HG02588 (cell line): ENCODE data around the gene PTAFR.
"Not testable (repeated sequence)": the region's sequence is repeated elsewhere in the genome, so short reads cannot be mapped to it uniquely, and the experiment has no call there.

Experiments used
- ATAC-seq: cut with Tn5 transposase; IDR thresholded peaks from one replicate; pipeline ENCODE4 v1.9.1; 2021; ENCODE audit warnings: mild to moderate bottlenecking, moderate library complexity; ENCODE audit not compliant: unreplicated experiment

Gene PTAFR

DNA sequence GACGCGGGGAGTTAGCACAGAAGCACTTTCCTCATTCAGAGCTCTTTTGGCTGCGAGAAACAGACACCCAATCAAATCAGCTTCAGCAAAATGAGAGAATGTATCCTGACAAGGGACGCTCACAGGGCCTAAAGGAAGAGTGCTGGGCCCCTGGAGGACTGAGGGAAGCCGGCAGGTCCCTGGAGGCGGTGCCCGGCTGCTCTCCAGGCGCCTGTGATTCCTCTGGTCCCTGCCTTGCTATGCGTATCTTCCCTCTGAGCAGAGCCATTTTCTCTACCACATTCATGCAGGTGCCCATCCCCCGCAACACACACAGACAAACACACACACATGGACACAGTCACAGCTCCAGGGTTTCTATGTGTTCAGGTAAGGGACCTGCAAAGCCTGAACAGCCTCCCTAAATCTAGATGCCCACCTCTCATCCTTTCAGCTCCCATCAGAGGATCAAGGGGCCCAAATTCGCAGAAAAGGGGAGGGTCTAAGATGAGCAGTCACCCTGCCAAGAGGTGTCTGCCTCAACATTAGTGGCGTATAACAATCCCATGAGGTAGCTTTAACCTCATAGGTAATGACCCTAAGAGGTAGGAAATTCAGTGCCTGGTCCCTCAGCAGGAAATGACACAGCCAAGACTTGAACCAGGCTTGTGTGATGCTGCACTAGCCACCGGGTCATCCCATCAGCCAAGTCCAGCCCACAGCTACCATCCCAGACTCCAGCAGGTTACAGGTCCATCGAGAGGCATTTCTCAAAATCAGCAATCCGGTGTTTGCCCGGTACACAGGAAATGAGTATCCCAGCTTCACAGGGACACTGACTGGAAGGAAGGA lies 29.0 kb downstream of the PTAFR start:
- ATAC-seq: no peak

DNA sequence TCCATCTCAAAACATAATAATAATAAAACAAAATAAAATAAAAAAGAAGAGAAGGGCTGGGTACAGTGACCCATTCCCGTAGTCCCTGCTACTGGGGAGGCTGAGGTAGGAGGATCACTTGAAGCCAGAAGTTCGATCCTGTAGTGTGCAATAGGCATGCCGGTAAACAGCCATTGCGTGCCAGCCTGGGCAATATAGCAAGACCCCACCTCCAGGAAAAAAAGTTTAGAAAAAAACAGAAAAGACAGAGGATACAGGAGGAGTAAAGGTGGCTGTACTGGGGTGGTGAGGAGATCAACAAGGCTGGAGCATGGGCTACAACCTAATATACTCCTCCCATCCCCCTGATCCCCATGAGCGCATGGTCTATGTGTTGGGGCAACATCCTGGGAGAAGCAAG lies 30.8 kb downstream of the PTAFR start:
- ATAC-seq: no peak

DNA sequence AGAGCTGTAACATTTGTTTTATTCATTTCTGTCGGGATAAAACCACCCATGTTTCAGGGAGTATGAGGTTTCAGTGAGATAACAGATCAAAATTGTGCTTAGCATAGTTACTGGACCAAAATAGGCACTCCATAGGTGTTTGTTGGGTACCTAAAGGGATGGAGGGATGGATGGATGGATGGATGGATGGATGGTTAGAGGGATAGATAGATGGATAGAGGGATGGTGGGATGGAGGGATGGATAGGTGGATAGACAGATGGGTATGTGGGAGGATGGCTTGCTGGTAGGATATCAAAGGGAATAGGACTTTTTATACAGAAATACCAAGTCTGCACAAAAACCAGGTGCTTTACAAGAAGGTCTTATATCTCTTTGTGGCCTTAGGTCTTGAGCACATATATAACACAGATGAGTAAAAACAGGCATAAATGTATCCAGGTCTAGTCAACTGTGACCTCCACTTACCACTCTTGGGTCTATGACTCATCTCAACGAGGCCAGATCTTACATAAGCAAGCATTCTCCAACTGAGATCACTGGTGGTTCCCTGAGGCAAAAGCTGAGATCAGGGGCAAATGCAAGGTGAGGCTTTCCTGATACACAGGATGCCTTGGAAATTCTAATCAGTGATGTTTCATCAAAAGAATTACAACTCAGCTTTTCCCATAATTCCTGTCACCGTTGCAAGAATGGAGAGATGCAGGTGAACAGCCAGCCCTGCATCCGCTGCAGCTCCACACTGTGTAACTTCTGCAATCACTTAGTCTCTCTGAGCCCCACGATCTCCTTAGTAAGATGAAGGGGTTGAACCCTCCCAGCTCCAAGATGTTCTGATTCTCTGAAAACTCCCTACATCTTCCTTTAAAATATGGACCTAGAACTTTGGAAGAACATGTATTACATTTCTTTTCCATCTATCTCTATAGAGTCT lies 32.0 kb downstream of the PTAFR start:
- ATAC-seq: peak; percentile 70

DNA sequence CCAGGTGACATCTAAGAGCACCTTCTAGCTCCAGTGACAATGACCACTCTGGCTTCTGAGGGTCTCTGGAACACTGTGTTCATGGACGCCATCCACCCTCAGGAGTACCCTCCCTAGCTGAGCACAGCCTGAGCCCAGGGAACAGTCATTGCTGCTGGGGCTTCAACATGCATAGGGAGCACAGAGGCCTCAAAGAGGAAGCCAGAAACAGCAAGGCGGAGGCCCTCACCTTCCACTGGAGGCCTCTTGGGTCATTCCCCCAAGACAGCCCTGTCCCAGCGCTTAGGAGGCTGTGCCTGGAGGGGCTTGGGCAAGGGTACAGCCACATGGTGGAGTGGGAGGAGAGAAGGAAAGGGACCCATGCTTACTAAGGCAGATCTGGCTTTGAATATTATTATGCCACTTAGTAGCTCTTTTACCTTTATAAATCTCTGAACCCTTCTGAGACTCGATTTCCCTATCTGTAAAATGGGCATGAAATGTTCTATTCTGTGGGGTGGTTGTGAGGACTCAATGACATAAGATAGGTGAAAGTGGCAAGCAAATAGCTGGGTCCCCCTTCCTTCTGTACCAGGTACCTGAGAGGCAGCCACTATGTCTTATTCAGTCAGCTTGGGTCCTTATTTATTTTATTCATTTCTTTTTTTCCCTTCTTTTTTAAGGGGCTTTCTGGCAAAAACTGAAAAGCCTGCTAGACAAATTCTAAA lies 32.8 kb downstream of the PTAFR start:
- ATAC-seq: no peak

DNA sequence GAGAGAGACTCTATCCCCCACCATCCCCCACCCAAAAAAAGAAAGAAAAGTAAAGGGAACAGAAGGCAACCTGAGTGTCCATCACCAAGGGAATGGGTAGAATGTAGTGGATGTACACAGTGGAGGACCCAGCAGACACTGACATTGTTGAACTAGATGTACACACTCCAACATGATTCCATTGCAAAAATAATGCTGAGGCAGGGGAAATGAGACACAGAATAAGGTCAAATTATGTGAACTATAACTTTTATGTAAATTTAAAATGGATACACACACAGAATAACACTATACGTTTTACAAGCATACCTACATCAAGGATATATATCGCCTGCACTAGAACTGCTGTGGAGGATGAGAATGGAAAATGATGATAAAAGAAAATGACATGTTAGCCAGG lies 34.8 kb downstream of the PTAFR start:
- ATAC-seq: no peak

DNA sequence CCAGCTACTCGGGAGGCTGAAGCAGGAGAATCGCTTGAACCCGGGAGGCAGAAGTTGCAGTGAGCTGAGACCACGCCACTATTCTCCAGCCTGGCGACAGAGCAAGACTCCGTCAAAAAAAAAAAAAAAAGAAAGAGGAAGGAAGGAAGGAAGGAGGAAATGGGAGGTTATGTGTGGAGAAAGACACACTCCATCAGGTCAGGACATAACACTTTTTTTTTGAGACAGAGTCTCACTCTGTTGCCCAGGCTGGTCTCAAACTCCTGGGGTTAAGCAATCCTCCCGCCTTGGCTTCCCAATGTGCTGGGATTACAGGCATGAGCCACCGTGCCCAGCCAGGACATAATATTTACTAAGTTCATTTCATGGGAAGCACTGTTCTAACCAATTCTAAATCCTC lies 36.6 kb downstream of the PTAFR start:
- ATAC-seq: not testable (repeated sequence)

DNA sequence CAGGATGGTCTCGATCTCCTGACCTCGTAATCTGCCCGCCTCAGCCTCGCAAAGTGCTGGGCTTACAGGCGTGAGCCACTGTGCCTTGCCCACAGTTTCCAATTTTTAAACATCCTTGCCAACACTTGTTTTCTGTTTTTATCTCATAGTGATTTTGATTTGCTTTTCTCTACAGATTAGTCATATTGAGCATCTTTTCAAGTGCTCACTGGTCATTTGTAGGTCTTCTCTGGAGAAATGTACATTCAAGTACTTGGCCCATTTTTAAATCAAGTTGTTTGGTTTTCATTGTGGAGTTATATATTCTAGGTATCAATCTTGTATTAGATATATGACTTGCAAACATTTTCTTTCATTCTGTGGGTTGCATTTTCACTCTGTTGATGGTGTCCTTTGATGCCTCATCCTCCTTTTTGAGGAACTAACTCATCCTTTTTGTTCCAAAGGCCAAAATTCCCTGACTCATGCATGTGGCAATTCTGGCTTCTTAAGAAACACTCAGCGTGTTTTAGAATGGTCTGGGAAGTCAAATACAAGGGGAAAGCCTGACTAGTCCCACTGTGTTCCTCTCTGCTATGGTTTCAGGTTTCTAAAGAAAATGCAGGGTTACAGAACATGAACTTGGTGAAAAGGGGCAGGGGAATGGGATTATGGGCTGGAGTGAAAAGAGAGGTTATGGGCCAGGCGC lies 37.3 kb downstream of the PTAFR start:
- no peak for ATAC-seq

DNA sequence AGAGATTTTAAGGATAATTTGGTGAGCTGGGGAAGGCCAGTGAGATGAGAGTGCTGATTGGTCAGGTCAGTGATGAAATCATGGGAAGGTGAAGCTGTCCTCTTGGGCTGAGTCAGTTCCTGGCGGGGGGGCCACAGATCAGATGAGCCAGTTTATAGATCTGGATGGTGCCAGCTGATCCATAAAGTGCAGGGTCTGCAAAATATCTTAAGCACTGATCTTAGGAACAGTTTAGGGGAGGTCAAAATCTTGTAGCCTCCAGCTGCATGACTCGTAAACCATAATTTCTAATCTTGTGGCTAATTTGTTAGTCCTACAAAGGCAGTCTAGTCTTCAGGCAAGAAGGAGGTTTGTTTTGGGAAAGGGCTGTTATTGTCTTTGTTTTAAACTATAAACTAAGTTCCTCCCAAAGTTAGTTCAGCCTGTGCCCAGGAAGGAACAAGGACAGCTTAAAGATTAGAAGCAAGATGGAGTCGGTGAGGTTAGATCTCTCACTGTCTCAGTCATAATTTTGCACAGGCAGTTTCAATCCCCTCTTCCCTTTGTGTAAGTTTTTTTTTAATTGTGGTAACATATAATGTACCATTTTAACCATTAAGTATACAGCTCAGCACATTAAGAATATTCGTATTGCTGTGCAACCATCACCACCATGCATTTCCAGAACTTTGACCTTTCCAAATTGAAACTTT lies 39.4 kb downstream of the PTAFR start:
- no peak for ATAC-seq

DNA sequence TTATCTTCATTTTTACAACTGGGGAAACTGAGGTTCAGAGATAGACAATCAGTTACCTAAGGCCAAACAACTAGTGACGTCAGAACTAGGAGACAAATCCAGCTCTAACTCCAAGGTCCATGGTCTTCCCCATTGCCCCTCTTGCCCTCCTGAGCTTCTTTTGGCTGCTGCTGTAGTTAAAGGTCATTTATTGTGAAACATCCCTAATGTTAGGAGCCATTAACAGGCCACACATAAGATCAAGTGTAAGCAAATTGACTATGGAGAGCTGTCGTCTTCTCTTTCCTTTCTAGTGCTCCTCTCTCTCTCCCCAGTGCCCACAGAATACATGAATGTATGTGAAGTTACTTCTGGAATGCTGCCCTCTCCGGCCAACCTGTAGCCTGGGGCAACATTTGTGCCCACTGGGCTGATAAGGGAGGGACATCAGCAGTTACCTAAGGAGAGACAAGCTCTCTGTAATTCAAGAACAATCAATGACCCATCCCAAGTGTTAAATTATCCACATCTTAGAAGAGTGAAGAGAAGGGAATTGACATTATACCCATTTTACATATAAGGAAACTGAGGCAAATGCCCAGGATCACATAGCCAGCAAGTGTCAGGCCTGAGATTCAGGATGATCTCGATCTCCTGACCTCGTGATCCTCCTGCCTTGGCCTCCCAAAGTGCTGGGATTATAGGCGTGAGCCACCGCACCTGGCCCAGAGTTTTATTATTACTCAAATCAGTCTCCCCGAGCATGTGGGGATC lies 40.1 kb downstream of the PTAFR start:
- no peak for ATAC-seq

DNA sequence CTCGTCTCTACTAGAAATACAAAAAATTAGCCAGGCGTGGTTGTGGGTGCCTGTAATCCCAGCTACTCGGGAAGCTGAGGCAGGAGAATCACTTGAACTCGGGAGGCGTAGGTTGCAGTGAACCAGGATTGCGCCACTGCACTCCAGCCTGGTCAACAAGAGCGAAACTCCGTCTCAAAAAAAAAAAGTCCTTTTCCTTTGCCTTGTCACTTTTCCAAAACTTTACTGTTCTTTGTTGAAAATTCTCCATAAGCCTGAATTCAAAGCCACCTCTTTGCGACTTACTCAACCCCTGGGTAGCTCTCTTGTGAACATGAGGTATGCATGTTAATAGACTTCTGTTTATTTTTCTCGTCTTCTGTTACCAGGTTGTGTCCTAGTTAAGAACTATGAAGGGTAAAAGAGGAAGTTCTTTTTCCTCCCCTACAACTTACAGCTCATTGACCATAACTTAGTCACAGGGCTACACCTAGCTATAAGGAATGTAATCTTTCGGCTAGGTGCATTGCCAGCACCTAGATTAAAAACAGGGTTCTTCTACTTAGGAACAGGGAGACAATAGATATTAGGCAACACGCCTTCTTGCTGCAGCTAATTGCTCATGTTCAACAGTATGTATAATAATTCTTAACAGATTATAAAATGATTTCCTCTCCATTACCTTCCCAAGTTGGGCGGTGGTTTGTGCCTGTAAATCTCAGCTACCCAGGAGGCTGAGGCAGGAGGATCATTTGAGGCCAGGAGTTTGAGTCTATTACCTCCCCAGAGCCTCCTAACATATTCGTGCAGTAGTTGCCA lies 40.9 kb downstream of the PTAFR start:
- ATAC-seq: no peak

DNA sequence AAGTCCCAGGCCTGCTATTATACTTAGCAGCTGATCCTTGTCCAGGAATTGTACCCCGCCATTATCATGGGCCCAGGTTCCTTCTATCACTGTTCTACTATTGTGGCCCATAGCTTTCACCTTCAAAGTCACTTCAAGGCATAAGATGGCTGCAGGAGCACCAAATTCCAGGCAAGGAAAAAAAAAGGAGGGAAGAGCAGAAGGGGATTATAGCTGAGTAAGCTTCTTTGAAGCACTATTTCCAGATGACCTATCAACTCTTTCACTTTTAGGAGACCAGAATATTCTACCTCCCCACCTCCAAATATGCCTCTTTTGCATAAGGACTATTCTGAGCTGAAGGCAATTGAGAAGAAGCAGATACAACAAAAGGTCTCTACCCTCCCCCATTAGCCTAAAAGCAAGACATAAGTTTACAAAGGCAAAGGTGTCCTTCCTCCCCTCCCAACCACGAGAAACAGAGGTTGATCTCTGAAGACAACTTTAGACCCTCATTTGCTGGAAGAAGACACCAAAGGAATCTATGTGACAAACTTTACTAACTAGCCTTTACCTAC lies 41.8 kb downstream of the PTAFR start:
- no peak for ATAC-seq

DNA sequence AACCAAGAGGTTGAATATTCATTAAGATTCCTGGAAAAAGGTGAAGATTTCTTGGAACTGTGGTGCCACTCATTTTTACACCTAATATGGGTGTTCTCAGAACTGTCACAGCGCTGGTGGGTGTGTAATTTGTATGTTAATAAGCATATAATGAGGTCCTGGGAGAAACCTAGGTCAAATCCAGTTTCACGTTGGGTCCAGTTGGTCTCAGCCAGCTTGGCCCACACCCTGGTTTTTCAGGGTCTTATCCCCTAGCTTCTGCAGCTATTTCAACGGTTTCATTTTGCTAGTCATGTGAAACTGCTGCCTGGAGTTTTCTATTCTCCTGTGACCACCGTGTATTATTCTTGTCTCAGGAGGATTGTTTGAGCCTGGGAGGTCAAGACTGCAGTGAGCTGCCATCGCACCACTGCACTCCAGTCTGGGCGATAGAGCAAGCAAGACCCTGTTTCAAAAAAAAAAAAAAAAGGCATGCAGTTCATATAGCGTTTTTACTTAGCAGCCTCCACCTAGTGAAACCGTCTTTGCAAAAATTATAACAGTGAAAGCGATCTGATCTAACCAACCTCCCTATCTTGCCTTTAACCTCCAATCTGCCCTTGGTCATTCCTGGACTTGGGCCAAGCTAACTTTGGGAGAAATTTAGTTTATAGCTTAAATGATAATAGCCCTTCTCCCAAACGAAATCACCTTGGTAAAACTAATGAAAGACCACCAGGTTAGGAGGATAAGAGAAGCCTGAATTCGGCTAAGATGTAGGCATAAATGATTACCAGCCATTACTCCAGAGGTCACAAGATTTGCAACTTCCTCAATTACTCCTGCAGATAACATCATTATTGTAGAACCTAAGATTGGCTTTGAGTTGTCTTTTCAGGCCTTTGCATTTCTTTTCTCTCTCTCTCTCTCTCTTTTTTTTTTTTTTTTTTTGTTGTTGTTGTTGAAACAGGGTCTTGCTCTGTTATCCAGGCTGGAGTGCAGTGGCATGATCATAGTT lies 44.0 kb downstream of the PTAFR start:
- ATAC-seq: no peak

DNA sequence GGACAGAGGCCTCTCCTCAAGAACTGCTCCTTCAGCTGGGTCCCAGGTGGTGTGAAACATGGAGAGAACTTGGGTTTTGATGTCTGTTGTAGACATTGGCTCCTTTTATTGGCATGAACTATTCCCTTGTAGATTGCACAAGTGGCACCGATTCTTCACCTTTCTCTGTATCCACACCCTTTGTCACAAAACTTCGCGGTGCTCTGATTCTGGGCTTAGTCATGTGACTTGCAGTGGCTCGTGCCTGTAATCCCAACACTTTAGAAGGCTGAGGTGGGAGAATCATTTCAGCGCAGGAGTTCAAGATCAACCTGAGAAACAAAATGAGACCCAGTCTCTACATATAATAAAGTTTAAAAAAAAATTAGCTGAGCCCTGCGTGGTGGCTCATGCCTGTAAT lies 45.6 kb downstream of the PTAFR start:
- ATAC-seq: no peak

DNA sequence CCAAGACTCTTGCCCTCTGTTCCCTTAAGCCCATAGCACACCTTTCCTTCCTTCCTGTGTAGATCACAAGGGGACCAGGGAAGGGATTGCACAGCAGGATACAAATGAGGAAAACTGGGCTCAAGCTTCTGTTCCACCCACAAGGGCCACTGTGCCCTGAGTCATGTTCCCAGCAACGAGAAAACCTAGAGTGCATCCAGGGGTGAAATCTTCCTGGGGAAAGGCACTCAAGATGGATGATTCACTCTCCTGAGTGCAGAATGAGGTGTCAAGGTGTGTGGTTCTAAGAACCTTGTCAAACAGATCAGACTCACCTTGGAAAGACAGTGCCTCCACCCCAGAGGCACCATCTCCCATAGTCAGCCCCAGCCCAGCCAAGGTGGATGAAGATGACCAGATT lies 47.3 kb downstream of the PTAFR start:
- no peak for ATAC-seq

DNA sequence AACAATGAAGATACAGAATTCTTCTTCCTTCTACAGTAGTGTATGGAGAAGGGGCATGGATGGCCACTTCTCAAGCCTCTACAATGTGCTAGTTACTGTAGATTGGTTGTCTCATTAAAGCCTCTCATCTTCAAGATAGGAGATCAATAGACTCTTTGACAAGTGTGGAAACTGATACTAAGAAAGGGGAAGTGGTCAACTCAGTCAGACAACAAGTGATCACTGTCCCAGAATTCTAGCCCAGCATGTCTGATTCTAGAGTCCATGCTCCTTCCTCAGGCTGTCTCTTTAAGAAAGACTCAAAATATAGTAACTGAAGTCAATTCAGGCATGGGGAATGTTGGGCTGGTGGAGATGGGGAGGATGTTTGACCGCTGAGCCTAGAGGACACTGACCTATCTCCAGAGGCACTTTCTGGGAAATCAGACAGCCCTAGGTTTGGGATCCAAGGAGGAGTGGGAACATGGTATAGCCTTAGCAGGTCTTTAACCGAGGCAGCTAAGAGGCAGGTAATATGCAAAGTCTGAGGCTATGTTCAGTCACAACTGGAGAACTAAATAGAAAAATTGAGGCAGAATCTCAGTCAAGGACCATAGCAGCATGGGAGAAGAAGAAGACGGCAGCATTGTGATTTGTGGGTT lies 48.8 kb downstream of the PTAFR start:
- ATAC-seq: peak; percentile 61

DNA sequence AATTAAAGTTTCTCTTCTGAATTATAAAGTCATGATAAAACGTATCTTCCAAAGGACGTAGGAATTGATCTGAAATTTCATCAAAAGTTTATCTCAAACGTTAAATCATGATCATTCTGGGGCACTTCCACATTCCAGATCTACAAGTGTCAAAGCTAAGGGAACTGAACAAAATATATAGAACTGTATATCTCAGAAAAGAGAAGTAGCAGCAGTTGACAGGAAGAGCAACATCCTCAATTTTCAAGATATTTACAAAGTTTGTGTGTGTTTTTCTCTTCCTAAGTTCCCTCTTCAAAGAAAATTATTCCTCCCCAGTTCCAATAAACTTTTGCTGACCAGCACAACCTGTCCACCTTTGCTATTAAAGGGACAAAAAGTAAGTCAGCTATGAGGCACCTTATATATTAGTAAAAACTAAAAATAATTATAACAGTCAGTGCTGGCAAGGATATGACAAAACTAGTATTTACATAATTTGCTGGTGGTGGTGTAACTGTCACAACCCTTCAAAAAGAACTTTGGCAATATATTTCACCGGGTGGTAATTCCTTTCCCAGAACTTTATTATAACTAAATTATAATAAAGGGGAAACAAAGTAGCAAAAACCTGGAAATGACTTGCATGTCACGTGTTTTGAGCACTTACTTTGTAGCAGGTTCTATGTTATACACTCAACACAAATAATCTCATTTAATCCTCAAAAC lies 49.6 kb downstream of the PTAFR start:
- no peak for ATAC-seq
